Limb (tissue), 2 donors: ENCODE results near the gene PFKFB2.
A peak's percentile ranks its signal among the peaks of the same experiment; 100 is the strongest.

Experiments
- DNase-seq, 2 donors: peaks; one replicate each; pipeline ENCODE4 v3.0.0-alpha.2; 2016; ENCODE audit errors: extremely low spot score in 2 of 2

The PFKFB2 gene

DNA sequence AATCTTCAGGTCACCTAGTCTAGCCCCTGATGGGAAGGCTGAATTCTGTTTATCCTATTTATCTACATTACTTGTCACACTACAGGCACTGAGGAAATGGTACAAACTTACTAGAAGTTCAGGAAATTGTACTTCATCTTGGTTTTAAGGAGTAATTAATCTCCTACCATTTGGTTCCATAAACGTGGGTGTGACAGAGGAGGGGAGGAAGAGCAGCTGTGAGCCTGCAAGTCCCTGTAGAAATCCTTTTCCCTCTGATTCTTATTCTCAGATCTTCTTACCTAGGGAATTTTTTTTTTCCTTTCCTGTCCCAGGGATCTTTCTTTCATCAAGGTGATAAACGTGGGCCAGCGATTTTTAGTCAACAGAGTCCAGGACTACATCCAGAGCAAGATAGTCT, 14.1 kb downstream of the PFKFB2 start:
- DNase-seq = no peak

DNA sequence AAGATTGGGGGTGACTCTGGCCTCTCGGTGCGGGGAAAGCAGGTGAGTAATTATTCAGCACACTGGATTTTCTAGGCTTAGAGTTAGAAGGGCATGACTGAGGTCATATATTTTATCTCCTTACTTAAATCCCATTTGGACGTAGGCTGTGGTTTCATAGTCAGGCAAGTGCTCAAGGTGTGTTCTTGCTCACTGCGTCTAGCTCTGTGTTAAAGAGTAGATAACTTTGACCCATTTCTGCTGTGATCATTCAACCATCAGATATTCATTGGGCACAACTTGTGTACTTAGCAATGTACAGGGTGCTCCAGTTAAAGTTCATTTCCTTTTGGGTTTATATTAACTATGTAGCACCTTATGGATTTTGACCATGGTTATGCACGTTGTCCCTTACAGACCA, 14.6 kb downstream of the PFKFB2 start:
- no peak for DNase-seq

DNA sequence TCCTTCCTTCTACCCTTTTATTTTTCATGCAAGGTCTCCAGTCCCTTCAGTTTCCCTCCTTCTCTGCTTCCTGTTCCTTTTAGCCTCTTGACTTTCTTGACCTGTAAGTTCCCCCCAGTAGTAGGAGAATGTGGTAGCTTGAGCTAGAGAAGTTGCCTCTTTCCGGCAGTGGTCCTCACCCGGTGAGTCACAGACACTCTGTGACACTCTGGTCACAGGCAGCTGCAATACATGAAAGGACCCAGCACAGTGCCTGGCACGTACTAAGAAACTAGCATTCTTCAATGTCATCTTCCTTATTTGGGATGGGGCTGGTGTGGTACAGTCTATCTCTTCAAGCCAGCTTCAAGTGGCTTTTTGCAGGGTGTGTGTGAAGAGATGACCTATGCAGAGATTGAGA, 16.0 kb downstream of the PFKFB2 start:
- DNase-seq = no peak

DNA sequence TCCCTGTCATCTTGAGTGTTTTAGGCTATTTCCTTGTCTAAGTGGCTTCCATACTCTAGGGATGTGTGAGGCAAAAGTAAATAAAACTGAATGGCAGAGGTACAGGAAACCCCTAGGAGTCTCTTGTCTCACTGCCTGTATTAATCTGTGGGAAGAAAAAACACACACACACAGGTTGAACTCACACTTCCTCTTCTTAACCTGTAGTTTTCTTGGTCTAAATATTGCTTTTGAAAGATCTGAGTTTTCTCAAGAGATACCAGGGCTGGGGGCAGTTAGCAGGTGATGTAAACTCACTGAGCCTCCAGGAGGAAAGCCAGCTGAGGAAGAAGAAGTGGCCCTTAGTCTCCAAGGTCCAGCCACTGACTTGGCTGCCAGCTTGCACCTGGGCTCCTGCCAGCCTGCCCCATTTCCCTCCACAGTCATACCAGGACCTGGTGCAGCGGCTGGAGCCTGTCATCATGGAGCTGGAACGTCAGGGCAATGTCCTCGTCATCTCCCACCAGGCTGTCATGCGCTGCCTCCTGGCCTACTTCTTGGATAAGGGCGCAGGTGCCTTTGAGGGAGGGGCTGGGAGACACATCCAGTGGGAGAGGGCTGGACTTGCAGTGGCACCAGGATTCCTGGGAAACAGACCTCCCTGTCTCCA, 16.9 kb downstream of the PFKFB2 start:
- no peak for DNase-seq

DNA sequence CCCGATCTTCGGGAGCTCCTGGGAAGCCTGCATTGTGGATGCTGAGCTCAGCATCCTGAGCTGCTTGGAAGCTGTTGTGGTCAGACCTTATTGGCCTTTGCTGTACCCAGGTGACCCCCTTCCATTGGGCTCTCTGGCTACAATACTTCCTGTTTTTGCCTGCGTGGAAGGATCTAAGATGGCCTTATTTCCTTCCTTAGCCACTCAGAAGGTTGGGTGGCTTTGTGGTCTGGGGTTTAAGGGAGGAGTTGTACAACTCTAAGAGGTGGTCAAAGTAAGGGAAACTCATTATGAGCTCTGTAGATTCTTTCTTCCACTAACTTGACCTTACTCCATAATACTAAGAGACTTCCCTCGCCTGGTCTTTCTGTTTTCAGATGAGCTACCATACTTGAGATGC, 17.7 kb downstream of the PFKFB2 start:
- no peak for DNase-seq

DNA sequence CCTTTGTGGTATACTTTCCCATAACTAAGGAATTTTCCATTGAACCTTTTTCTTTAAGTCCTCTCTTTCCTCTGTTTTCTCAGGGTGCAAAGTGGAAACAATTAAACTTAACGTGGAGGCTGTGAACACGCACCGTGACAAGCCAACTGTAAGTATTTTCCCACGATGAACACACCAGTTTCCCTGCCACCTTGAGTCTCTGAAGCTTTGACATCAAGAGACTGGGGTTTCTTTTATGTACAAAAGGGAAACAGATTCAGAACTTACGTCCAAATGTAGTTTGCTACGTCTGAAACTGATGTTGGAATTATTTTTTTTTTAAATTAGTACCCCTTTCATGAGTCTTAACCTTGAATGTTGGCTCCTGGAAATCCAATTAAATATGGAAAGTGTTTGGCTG, 18.4 kb downstream of the PFKFB2 start:
- no peak for DNase-seq

DNA sequence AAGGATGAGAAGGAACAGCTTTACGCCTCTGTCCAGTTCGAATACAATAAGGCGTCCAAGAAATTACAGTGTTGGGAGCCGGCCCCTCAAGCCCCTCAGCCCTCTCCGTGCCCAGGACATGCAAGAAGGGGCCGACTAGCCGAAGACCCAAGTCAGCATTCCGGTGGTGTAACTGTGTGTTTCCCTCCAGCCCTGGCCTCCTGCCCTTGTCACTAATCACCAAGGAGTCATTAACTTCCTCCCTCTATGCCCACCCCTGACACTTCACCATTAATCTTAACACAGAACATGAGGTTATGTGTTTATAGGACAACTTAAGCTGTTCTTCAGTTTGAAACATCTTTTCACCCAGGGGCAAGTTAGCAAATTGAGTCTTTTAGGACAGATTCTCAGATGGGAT, 19.2 kb downstream of the PFKFB2 start:
- no peak for DNase-seq

DNA sequence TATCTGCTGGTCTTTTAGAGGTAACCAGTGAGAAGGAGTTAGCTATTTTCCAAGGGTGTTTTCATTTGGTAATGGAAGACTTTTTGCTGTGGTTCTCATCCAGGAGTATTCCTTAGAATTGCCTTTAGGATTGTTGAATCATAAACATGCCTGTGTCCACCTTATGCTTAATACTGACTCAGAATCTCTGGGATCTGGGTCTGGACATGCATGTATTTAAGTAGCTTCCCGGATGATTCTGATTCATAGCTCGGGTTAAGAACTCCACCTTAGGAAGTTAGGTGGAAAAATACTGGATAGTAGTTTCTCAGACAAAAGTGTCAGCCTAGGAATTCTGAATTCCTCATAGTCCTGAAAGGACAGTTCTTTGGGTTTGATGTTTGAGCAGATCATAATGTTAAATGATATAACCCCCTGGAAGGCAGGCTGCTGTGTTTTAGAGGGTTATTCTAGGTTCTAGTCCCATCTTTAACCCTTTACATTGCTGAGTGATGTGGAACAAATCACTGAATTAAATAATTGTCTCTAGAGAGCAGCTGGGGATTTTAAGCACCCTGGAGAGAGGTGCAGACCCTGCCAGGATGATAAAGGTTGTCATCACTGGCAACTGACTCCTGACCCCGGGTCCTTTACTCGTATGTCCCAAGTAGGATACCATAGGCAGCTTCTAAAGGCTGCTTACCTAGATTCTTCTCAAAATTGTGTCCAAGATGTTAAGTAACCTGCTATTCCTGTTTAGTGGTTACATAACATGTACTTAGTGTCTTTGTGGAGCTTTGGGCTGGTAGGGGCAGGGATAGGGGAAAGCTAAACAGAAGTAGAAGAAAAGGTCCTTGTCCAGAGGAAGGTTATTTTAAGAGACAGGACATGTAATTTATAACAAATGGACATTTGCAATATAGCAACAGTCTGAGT, 21.1 kb downstream of the PFKFB2 start:
- no peak for DNase-seq

DNA sequence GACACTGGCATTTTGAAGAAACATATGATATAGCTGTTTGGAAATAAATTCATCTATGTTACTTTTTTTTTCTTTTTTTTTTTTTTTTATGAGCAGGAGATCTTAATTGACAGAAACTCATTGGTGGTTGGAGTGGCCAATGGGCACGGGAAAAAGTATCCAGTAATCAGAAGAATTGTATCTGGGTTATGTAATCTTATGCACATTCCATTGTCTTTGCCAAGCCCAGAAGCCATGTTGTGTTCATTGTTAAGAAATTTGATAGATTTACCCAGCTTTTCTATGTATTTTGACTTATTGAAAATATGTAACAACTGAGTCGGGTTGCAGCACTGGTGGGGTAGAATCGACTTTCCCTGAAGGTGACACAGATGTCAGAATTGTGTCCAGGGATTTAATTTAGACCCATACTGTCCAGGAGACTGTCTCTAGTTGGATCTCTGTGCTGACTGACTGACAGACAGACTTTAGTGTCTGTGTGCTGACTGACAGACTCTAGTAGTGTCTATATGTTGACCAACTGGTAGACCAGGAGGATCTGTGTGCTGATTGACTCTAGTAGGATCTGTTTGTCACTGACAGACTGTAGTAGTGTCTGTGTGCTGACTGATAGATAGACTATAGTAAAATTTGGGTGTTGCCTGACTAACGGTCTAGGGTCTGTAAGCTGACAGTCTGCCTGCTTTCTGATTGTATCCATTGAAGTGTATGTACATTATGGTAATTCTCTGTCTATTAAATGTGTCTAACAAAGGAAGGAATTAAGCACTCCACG, 23.3 kb downstream of the PFKFB2 start:
- DNase-seq = no peak

DNA sequence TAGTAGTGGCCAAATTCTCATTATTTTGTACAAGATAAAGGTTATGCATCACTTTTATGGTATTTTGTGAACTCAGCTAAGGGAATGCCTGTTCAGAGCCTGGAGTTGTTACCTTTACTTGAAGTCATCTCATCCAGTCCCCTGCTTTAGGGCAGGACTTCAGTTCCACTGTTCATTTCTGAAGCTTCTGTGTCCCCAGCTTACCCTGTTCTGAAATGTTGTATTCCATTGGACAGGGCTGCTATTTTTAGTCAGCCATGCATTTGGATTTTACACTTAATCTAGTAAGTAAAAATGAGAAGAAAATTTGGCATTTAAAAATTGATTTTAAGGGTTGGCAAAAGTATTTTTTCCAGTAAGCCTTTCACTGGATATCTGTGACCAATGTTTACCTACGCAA, 23.9 kb downstream of the PFKFB2 start:
- DNase-seq = no peak

DNA sequence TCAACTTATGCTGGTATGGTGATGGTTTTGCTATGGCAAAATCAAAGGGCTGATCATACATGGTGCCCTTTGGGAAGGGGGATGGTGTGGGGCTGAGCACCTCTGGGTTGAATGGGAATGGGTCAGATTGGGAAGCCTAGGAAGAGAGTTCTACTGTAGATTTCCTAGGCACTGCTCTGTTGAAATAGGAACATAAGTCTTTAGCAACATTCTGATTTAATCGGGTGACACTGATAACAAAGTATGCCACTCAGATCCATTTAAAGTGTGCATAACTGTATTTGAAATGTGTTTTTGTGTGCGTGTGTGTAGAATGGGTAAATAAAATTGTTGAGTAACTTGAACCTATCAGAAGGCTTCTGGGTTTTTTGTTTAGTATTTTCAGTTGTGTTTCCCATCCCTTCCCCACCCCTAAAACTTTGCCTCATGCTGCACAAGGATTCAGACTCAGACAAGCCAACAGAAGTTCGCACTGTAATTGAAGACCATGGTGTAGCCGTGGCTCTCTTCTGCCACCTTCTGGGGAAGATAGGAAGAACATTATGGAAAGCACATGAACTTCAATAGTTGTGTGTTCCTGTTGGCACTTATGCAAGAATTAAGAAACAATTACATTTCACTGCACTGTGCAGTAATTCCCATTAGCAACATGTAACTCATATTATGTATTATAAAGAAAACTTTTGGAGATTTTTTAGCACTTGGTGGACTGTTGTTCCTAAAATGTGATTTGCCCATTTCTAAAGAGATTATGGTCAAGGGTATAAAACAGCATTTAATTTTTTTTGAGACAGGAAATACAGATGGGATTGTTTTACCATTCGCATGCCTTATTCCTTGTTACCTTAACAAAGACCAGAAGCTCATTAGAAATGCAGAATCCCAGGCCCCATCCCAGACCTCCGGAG, 24.6 kb downstream of the PFKFB2 start:
- DNase-seq = peak; percentile 76 to 82

DNA sequence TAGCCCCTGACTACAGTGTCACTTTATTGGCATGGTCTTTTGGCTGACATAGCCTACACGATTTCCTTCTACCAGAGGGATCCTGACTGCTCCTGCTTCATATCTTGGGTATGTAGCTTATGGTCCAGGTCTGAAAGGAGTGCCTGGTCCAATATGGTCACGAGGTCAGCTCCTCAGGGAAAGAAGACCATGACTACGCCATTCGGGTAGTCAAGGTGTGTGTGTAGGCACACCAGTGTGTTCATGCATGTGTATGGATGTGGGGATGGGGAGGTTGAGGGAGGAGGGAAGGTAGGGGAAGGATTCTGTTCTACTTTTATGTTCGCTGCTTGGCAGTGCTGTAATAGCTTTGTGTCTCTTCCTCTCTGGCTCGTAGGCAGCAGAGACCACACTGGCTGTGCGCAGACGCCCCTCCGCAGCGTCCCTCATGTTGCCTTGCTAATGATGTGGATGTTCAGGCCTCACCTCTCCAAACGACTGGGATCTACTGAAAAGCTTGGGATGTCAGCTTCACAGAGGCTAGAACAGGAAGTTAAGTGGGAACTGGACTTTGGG, 25.6 kb downstream of the PFKFB2 start:
- no peak for DNase-seq

DNA sequence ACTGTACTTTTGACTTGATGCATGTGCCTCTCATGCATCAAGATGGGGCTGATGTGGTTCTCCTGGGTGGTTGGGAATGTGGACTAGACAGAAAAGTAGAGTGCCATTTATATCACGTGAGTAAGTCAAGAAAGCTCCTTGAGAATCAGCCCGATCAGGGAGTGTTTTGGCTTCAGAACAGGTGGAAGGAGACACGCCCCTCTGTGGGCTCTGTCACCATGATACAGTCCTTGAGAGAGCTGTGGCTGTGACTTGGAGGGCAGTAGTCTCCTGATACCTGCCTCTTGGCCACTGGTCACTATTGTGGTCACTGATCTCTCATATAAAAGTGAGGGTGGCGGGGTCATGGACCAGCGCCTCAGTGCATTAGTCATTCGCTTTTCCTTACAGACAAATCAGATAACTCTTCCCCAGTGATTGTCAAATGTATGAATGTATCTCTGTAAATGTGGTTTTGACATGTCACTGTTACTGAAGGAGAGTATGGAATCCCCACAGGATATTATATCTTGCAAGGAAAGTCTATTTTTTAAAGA, 26.7 kb downstream of the PFKFB2 start:
- no peak for DNase-seq

DNA sequence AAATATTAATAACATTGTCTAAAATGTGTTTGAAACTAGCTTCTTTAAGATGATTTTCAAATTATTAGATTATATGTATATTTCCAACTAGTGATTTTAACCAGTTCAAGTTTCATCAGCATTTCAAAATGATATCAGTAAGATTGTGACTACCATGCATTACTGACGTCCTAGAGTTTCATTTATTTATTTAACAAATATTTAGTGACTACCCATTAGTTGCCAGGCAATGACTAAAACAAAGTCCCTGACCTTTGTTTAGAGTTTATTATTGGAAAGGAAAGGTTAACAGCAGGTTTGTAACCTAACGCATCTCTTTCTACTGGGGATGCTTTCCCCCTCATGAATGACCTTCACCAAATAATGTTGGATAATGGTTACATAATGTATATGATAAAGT, 28.0 kb downstream of the PFKFB2 start:
- no peak for DNase-seq

DNA sequence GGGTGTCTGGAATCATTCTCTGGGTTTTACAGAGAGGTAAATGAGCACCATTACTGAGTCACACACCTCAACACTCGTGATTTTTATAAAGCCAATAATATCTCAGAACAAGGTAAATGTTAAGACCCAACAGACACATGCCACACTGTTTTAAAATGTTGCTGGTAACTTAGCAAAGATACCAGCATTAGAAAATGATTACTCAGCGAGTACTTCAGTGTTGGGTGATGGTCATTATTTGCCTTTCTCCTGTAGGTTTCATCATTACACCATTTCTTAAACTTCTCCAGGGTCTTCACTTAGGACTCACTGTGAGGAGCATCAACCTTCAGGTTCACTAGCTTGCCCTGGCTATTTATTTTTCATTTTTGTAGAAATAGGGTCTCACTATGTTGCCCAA, 28.7 kb downstream of the PFKFB2 start:
- DNase-seq = no peak

DNA sequence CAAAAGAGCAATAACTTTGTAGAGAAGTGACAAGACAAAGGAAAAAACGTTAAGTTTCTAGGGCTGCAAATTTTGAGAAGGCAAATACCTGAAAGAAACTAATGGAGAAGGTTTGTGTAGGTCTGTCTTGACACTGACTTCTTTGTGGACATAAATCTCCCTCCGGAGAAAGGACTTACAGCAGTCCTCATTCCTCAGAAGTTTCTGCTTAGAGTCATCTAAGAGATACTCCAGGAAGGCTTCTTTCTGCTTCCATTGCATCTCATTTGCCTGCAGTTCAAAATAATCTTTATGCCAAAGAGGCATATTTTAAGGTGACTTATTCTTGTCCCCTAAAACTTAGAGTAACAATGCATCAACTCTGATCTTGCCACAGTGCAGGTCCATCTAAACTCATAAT, 31.2 kb downstream of the PFKFB2 start:
- no peak for DNase-seq

DNA sequence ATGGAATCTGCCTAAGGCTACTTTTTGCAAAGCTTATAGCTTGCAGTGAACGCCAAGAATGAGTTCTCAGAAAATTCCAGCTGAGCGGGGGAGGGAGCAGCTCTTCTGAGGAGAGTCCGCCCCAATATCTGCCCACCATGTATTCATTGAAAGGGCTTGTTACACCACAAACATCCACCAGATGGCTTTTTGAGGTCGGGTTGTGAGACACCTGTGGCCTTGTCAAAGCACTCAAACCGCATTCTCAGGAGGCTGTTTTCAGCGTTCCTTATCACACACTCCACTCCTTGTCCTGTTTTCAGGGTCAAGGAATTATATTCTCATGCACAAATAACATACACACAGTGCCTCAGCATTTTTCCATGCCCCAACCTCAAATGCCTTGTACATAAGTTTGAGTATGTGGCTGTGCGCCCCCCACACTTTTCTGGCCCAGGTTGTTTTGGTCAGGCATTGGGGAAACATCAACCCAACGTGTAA, 31.7 kb downstream of the PFKFB2 start:
- peak; percentile 53 to 70 for DNase-seq

DNA sequence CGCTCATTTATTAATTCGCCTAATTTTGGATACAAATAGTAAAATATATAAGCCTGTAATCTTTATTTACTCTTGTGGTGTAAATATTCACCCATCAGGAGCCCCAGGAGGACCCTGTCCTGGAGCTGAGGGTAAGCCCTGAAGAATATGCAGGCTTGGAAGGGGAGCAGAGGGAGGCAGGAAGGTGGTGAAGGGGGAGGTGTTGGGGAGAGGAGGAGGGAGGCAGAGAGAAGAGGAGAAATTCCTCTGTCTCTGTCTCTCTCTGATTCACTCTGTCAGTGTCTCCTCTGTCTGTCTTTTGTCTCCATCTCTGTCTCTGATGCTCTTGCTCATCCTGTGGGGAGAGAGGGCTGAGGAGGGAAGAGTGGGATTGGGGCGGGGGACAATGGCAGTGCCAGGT, 32.8 kb downstream of the PFKFB2 start:
- no peak for DNase-seq

DNA sequence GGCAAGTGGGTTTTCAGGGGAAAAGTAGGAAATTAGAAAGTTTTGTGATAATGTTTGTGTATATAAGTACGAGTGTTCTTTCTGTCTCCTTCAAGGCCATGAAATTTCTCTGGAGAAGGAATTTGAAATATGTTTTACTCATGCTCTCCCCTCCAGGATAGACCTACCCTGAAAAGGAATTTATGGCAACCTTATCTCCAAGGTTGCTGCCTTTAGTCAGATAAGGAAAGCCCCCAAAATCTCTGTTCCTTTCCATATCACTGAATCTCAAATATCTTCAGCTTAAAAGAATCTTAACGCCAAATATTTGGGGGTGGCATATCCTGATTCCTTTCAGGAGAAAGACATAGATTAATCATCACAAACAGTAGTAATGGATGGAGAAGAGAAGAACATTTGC, 35.1 kb downstream of the PFKFB2 start:
- DNase-seq = no peak
